Cardiac muscle cell (in vitro differentiated cells and primary cell): ENCODE results near the gene HMCN1. TPM values are rescaled to one million over a fixed set of nuclear protein-coding genes. Genes with fewer than 3 reads are reported as not detected.

Experiments
- DNase-seq, 2 donors: peaks; one replicate each; pipeline versions ENCODE4 v3.0.0 to v3.0.0-alpha.2; 2010 to 2017; ENCODE audit warnings: low read depth in 1 of 2, low spot score in 1 of 2
- H3K27ac ChIP-seq: fragments of 200-600 bp; sonication (generic); 2 replicates; pipeline ENCODE4 v1.5.1; 2016
- H3K27me3 ChIP-seq: fragments of 200-600 bp; sonication (generic); 2 replicates; pipeline ENCODE4 v1.6.0; 2016; ENCODE audit warnings: control low read depth
- H3K36me3 ChIP-seq: fragments of 200-600 bp; sonication (generic); 2 replicates; pipeline ENCODE4 v1.5.1; 2016; ENCODE audit warnings: control low read depth
- H3K4me1 ChIP-seq: fragments of 200-600 bp; sonication (generic); 2 replicates; pipeline ENCODE4 v1.8.1; 2017; ENCODE audit warnings: low read depth, mild to moderate bottlenecking, mixed run types
- H3K4me3 ChIP-seq: fragments of 200-600 bp; sonication (generic); 2 replicates; pipeline ENCODE4 v1.5.1; 2016; ENCODE audit warnings: mild to moderate bottlenecking
- H3K9me3 ChIP-seq: fragments of 200-600 bp; sonication (generic); 2 replicates; pipeline ENCODE4 v1.5.1; 2017; ENCODE audit warnings: low read depth, mild to moderate bottlenecking, control low read depth
- CTCF ChIP-seq: IDR thresholded peaks from 2 replicates; pipeline ENCODE4 v1.5.1; 2012; ENCODE audit warnings: low read depth, mild to moderate bottlenecking, low read length
- polyA plus RNA-seq: library from polyadenylated mRNA; unstranded; fragments of >200 nt; fragmentation: Nextera tagmentation; extraction: Ambion mirVana; gene quantifications from 2 replicates; pipeline ENCODE4 v1.2.1, GENCODE V29; 2016
- total RNA-seq: library from RNA; depleted of rRNA; stranded (reverse); fragments of >200 nt; gene quantifications from 2 replicates; pipeline ENCODE4 v1.2.3, GENCODE V29; 2016

HMCN1 gene
- total and polyA plus RNA-seq, 2 experiments from 2014 or later: 4.9 to 28.5 TPM

GRCh38 chr1:185934476-185935189 is 200.4 kb downstream of the HMCN1 start:
- peak in 1 of 2 donors; percentile 71 for DNase-seq
- no peak overlapping the region for H3K27ac ChIP-seq

GRCh38 chr1:185935360-185935759 is 201.2 kb downstream of the HMCN1 start:
- TF ChIP-seq CTCF: no peak
- DNase-seq: no peak
- Histone ChIP-seq H3K27me3 (no peaks in the 10 kb centered on the region), H3K4me3 (no peak overlapping the region), H3K36me3 (no peaks in the 10 kb centered on the region), H3K9me3 (no peaks in the 10 kb centered on the region), H3K27ac (no peak overlapping the region), H3K4me1 (no peaks in the 10 kb centered on the region)

More at GRCh38 chr1:185934476-185935189, 200.4 kb downstream of the HMCN1 start:
- TF ChIP-seq CTCF: no peak
- Histone ChIP-seq H3K27me3 (no peaks in the 10 kb centered on the region), H3K36me3 (no peaks in the 10 kb centered on the region), H3K9me3 (no peaks in the 10 kb centered on the region), H3K4me3 (no peak overlapping the region), H3K4me1 (no peaks in the 10 kb centered on the region)

DNA sequence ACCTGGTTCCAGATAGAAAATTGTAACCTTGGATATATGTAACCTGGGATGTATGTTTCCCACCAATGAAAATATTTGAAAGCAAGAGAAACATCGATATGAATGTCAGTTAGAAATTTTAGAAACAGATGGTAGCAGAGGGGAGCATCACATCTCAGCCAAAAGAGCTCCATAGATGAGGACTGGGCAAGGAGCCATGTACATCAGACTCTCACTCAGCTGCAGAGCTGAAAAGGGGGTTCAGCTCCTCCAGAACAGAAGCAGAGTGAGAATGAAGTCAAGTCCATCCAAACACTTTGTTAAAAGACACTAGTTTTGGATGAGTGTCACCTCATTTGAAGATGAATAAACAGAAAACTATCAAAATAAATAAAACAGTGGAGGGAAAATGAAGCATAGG is 202.4 kb downstream of the HMCN1 start:
- no peak overlapping the region for H3K27ac ChIP-seq
- DNase-seq: no peak
- no peak overlapping the region for H3K4me3 ChIP-seq
- TF ChIP-seq CTCF: no peak
- no peaks in the 10 kb centered on the region for H3K9me3 ChIP-seq
- no peaks in the 10 kb centered on the region for H3K36me3 ChIP-seq
- no peaks in the 10 kb centered on the region for H3K27me3 ChIP-seq
- H3K4me1 ChIP-seq: no peaks in the 10 kb centered on the region

GRCh38 chr1:185938396-185938795 is 204.2 kb downstream of the HMCN1 start:
- no peaks in the 10 kb centered on the region for H3K4me1 ChIP-seq
- H3K4me3 ChIP-seq: no peak overlapping the region
- no peak overlapping the region for H3K27ac ChIP-seq
- no peaks in the 10 kb centered on the region for H3K9me3 ChIP-seq
- H3K27me3 ChIP-seq: no peaks in the 10 kb centered on the region
- no peaks in the 10 kb centered on the region for H3K36me3 ChIP-seq
- no peak for TF ChIP-seq CTCF
- peak in 1 of 2 donors; percentile 48 for DNase-seq

DNA sequence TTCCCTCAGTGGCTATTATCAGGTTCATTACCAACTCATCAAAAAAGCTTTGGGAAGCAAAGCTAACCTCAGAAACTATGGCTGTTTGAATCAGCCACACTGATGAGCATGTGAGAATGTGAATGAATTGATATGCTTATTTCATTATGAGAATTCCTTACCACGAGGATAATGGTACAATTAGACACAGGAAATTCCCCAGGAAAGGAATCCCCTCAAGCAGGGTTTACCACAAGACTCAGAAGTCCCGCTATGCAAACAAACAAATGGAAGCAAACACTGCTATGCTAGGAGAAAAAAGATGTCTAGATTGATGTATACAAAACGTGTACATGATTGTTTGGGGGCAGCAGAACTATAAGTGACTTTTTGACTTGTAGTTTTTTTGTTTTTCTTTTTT is 205.0 kb downstream of the HMCN1 start:
- H3K9me3 ChIP-seq: no peaks in the 10 kb centered on the region
- H3K27me3 ChIP-seq: no peaks in the 10 kb centered on the region
- no peaks in the 10 kb centered on the region for H3K4me1 ChIP-seq
- H3K4me3 ChIP-seq: no peak overlapping the region
- H3K36me3 ChIP-seq: no peaks in the 10 kb centered on the region
- TF ChIP-seq CTCF: no peak
- no peak overlapping the region for H3K27ac ChIP-seq
- DNase-seq: no peak
